H1 (cell line): ENCODE measurements around the gene NFIA. TPM values are rescaled to one million over a fixed set of nuclear protein-coding genes. Genes with fewer than 3 reads are reported as not detected.

Experiments used
- CTCF ChIA-PET: fragments of 300-600 bp; sonication (Branson Sonifier 250); formaldehyde crosslinking; loops from one replicate; lab custom pipeline; 2021; ENCODE audit not compliant: partially characterized antibody; lab: Charles Lee
- POLR2A ChIA-PET: fragments of 300-600 bp; sonication (Branson Sonifier 250); formaldehyde crosslinking; loops from one replicate; lab custom pipeline; 2021; ENCODE audit warnings: inconsistent platforms; ENCODE audit not compliant: partially characterized antibody; lab: Charles Lee
- DNase-seq, 2 experiments: peaks; one replicate each; pipeline versions ENCODE4 v3.0.0 to v3.0.0-alpha.2; 2010 to 2022; ENCODE audit warnings: low spot score in 2 of 2, low read depth in 1 of 2, mixed read lengths in 1 of 2
- FAIRE-seq: peaks from 2 replicates; lab custom pipeline; 2011; peaks lifted over from hg19 to GRCh38; lab: Jason Lieb, UNC
- H2AFZ ChIP-seq: 2 replicates; pipeline ENCODE4 v1.8.1; 2012; ENCODE audit warnings: low read length, inconsistent platforms
- H2AK5ac ChIP-seq: 2 replicates; pipeline ENCODE4 v1.6.1; 2013; ENCODE audit warnings: low read depth, low read length
- H2BK120ac ChIP-seq: replicated peaks from 2 replicates; pipeline ENCODE3; 2013; ENCODE audit warnings: low read depth, low read length, inconsistent platforms
- H2BK12ac ChIP-seq: 2 replicates; pipeline ENCODE4 v1.6.1; 2013; ENCODE audit warnings: low read depth, low read length
- H2BK15ac ChIP-seq: 2 replicates; pipeline ENCODE4 v1.6.1; 2013; ENCODE audit warnings: low read length
- H2BK20ac ChIP-seq: 2 replicates; pipeline ENCODE4 v1.6.1; 2013; ENCODE audit warnings: low read length
- H2BK5ac ChIP-seq: 2 replicates; pipeline ENCODE4 v1.6.1; 2013; ENCODE audit warnings: low read depth, low read length
- H3K14ac ChIP-seq: 2 replicates; pipeline ENCODE4 v1.6.1; 2013; ENCODE audit warnings: inconsistent platforms; ENCODE audit not compliant: insufficient read length
- H3K18ac ChIP-seq: 2 replicates; pipeline ENCODE4 v1.6.1; 2013; ENCODE audit warnings: low read length; ENCODE audit errors: extremely low read depth
- H3K23ac ChIP-seq: 2 replicates; pipeline ENCODE4 v1.6.1; 2013; ENCODE audit warnings: inconsistent platforms; ENCODE audit not compliant: insufficient read length
- H3K23me2 ChIP-seq: 2 replicates; pipeline ENCODE4 v1.6.1; 2013; ENCODE audit warnings: low read depth, low read length
- H3K27ac ChIP-seq: 2 replicates; pipeline ENCODE4 v1.6.1; 2011; ENCODE audit warnings: low read depth, low read length, inconsistent platforms
- H3K27me3 ChIP-seq, 4 experiments: replicated peaks in 1 of 4; 1 replicate in 1 of 4; 2 replicates in 3 of 4; pipeline versions ENCODE4 v1.6.1 to v1.8.1; 2011 to 2013; ENCODE audit warnings: low read length in 3 of 4, mild to moderate bottlenecking in 3 of 4, inconsistent platforms in 2 of 4, mixed read lengths in 2 of 4, moderate library complexity in 1 of 4; ENCODE audit not compliant: control insufficient read depth in 3 of 4, insufficient read depth in 3 of 4; ENCODE audit errors: extremely low read depth in 1 of 4
- H3K36me3 ChIP-seq, 4 experiments: 2 replicates each; pipeline versions ENCODE4 v1.6.1 to v1.8.1; 2011 to 2013; ENCODE audit warnings: mild to moderate bottlenecking in 4 of 4, low read length in 3 of 4, moderate library complexity in 2 of 4, control low read depth in 1 of 4, inconsistent platforms in 1 of 4; ENCODE audit not compliant: insufficient read depth in 4 of 4, control insufficient read depth in 2 of 4
- H3K4ac ChIP-seq: replicated peaks from 2 replicates; pipeline ENCODE3; 2013; ENCODE audit warnings: low read length, low read depth, mixed read lengths, inconsistent platforms; ENCODE audit not compliant: insufficient read length
- H3K4me1 ChIP-seq, 4 experiments: replicated peaks in 1 of 4; 1 replicate in 1 of 4; 2 replicates in 3 of 4; pipeline versions ENCODE4 v1.6.1 to v1.8.1; 2011 to 2013; ENCODE audit warnings: low read length in 3 of 4, inconsistent platforms in 2 of 4, mixed read lengths in 1 of 4; ENCODE audit not compliant: insufficient read depth in 4 of 4, control insufficient read depth in 3 of 4
- H3K4me2 ChIP-seq, 2 experiments: 2 replicates each; pipeline versions ENCODE4 v1.6.1 to v1.8.1; 2011 to 2013; ENCODE audit warnings: low read depth in 2 of 2, low read length in 2 of 2, control low read depth in 1 of 2, inconsistent platforms in 1 of 2, mild to moderate bottlenecking in 1 of 2; ENCODE audit not compliant: insufficient read depth in 1 of 2
- H3K4me3 ChIP-seq, 4 experiments: fragments of 200-600, 300-600 bp in 1 of 4; sonication (generic), shearing (Covaris generic), sonication (Bioruptor Twin) in 1 of 4; 2 replicates each; pipeline versions ENCODE4 v1.5.1 to v1.8.1; 2011 to 2016; ENCODE audit warnings: low read length in 4 of 4, low read depth in 3 of 4, control low read depth in 2 of 4, inconsistent platforms in 2 of 4, mild to moderate bottlenecking in 2 of 4, mixed read lengths in 1 of 4, moderate library complexity in 1 of 4; ENCODE audit not compliant: insufficient read depth in 2 of 4; ENCODE audit errors: extremely low read depth in 1 of 4
- H3K56ac ChIP-seq: replicated peaks from 2 replicates; pipeline ENCODE3; 2013; ENCODE audit warnings: low read depth, mild to moderate bottlenecking, mixed read lengths, low read length, inconsistent platforms; ENCODE audit not compliant: insufficient read length
- H3K79me1 ChIP-seq: 2 replicates; pipeline ENCODE4 v1.6.1; 2013; ENCODE audit warnings: low read depth, low read length, control low read depth
- H3K79me2 ChIP-seq, 2 experiments: 2 replicates each; pipeline versions ENCODE4 v1.6.1 to v1.8.1; 2012 to 2013; ENCODE audit warnings: low read length in 2 of 2, mild to moderate bottlenecking in 2 of 2, inconsistent platforms in 1 of 2; ENCODE audit not compliant: insufficient read depth in 2 of 2, control insufficient read depth in 1 of 2
- H3K9ac ChIP-seq, 4 experiments: replicated peaks in 1 of 4; 1 replicate in 1 of 4; 2 replicates in 3 of 4; pipeline versions ENCODE4 v1.6.1 to v1.8.1; 2011 to 2013; ENCODE audit warnings: low read depth in 3 of 4, low read length in 3 of 4, control low read depth in 2 of 4, mild to moderate bottlenecking in 2 of 4, moderate library complexity in 2 of 4, inconsistent platforms in 1 of 4; ENCODE audit errors: extremely low read depth in 1 of 4
- H3K9me3 ChIP-seq, 2 experiments: 2 replicates each; pipeline versions ENCODE4 v1.6.1 to v1.8.1; 2012 to 2013; ENCODE audit warnings: mild to moderate bottlenecking in 2 of 2, moderate library complexity in 2 of 2, control low read depth in 1 of 2, inconsistent platforms in 1 of 2, low read depth in 1 of 2, low read length in 1 of 2, mixed read lengths in 1 of 2; ENCODE audit not compliant: insufficient read depth in 2 of 2
- H4K20me1 ChIP-seq, 2 experiments: replicated peaks in 1 of 2; 2 replicates each; pipeline versions ENCODE3 to v1.8.1; 2011 to 2013; ENCODE audit warnings: inconsistent platforms in 2 of 2, low read length in 2 of 2, mild to moderate bottlenecking in 1 of 2; ENCODE audit not compliant: insufficient read depth in 2 of 2, control insufficient read depth in 1 of 2
- H4K5ac ChIP-seq: 2 replicates; pipeline ENCODE4 v1.6.1; 2013; ENCODE audit warnings: low read length, low read depth, mixed read lengths, inconsistent platforms; ENCODE audit not compliant: insufficient read length
- H4K8ac ChIP-seq: 2 replicates; pipeline ENCODE4 v1.8.0; 2013; ENCODE audit warnings: mild to moderate bottlenecking, moderate library complexity, low read length, inconsistent platforms; ENCODE audit not compliant: insufficient read depth; ENCODE audit errors: extremely low read depth
- H4K91ac ChIP-seq: replicated peaks from 2 replicates; pipeline ENCODE3; 2013; ENCODE audit warnings: low read length, mixed read lengths, inconsistent platforms; ENCODE audit not compliant: insufficient read length
- NANOG ChIP-seq: IDR thresholded peaks from 2 replicates; pipeline ENCODE4 v1.6.1; 2011; ENCODE audit warnings: low read length, low read depth, mild to moderate bottlenecking, inconsistent platforms; ENCODE audit not compliant: insufficient read depth, poor library complexity, severe bottlenecking
- POLR2A ChIP-seq, 2 experiments: IDR thresholded peaks; 1 replicate in 1 of 2; 2 replicates in 1 of 2; pipeline ENCODE4 v1.6.1; 2011; ENCODE audit warnings: low read depth in 2 of 2, low read length in 2 of 2, mild to moderate bottlenecking in 2 of 2; ENCODE audit errors: control extremely low read depth in 1 of 2
- RFX5 ChIP-seq: IDR thresholded peaks from 2 replicates; pipeline ENCODE4 v1.6.1; 2011; ENCODE audit warnings: low read depth, low read length, improper control_type of control experiment, borderline replicate concordance
- WGBS, 2 experiments: shearing (Covaris generic) in 1 of 2; methylation state at CpG; one replicate each; pipeline versions ENCODE4 v1.1.6 to v1.1.7; 2013 to 2015; ENCODE audit warnings: low lambda C conversion rate in 2 of 2, mixed read lengths in 2 of 2, inconsistent platforms in 1 of 2, low coverage in 1 of 2, missing lambda C conversion rate in 1 of 2; ENCODE audit not compliant: insufficient replicate concordance in 2 of 2, insufficient coverage in 1 of 2, insufficient read length in 1 of 2; ENCODE audit errors: extremely low coverage in 1 of 2, missing lambda C conversion rate in 1 of 2; 5-methylcytosine and 5-hydroxymethylcytosine counted together
- polyA plus RNA-seq, 7 experiments: library from polyadenylated mRNA; depleted of rRNA in 3 of 7; stranded (reverse) in 5 of 7; unstranded in 2 of 7; fragments of >200 nt in 5 of 7; fragments of 200-250 nt in 2 of 7; gene quantifications; 1 replicate in 5 of 7; 2 replicates in 1 of 7; 4 replicates in 1 of 7; pipeline versions ENCODE4 v1.2.1 to v1.2.3, GENCODE V29; 2011 to 2013; ENCODE audit warnings: missing spikeins in 2 of 7, mixed read lengths in 2 of 7
- total RNA-seq: library from RNA; stranded (reverse); fragmentation: NEBNext Ultra II Directional; extraction: Animal tissue kit (Norgen Biotek cat#: 25700); gene quantifications from 2 replicates; pipeline ENCODE4 v1.2.1, GENCODE V29; 2021
- TF ChIP-seq, protein P1 (sequence below): IDR thresholded peaks from 2 replicates; pipeline ENCODE4 v1.6.1; 2012; ENCODE audit warnings: inconsistent platforms
- TF ChIP-seq, protein P2 (sequence below): IDR thresholded peaks from 2 replicates; pipeline ENCODE4 v1.6.1; 2011; ENCODE audit warnings: low read length, improper control_type of control experiment

The NFIA gene
- total and polyA plus RNA-seq, 2 of the 8 experiments (the other 6 are each of a cell fraction or from before 2014, with no cell fraction given) = 1.8 to 2.3 TPM

DNA sequence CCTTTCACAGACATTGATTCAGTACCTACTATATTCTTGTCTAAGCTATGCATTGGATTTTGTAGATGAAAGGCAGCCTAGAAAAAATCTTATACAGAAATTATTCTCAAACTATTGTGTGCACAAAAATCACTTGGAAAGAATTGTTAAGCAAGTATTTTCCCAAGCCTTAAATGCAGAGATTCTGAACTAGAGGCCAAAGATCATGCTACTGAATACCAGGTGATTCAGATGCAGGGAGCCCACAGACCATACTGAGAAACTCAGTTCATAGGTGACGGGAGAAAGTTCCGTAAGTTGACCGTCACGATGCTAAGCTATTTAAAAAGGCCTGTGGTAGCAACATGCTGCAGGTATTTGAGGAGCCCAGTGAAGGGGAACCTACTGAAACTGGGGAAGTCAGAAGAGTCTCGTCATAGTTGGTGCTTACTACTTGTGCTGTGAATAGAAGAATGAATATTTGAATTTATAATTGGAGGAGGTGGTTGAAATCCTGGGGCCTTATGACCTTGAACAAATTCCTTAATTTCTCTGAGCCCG lies 150.8 kb downstream of the NFIA start:
- H3K14ac ChIP-seq = no peak overlapping the region
- no peak overlapping the region for H2BK12ac ChIP-seq
- H4K91ac ChIP-seq = no peak overlapping the region
- H3K4me2 ChIP-seq = no peak overlapping the region
- no peaks in the 10 kb centered on the region for H3K9me3 ChIP-seq
- no peak overlapping the region for H2BK120ac ChIP-seq
- H2AK5ac ChIP-seq = no peak overlapping the region
- no peak overlapping the region for H2AFZ ChIP-seq
- H3K36me3 ChIP-seq = no peaks in the 10 kb centered on the region
- no peak overlapping the region for H4K8ac ChIP-seq
- H4K5ac ChIP-seq = no peak overlapping the region
- no peaks in the 10 kb centered on the region for H3K79me1 ChIP-seq
- no peaks in the 10 kb centered on the region for H4K20me1 ChIP-seq
- H2BK15ac ChIP-seq = no peak overlapping the region
- no peaks in the 10 kb centered on the region for H3K79me2 ChIP-seq
- no peaks in the 10 kb centered on the region for H3K23me2 ChIP-seq
- no peak overlapping the region for H3K4me3 ChIP-seq
- no peak overlapping the region for H3K56ac ChIP-seq
- no peak overlapping the region for H2BK5ac ChIP-seq
- H3K27ac ChIP-seq = no peak overlapping the region
- H3K4me1 ChIP-seq = peaks cover 0 to 16% (median 2%) of the 10 kb centered on the region in 4 experiments; a peak in 2 of 7 replicates
- WGBS, 2 experiments = 91% methylated on average over 6 of the region's 6 CpGs; no CpG with 5 or more reads in 1 of the 2 experiments
- H3K18ac ChIP-seq = no peak overlapping the region
- no peak overlapping the region for H3K4ac ChIP-seq
- no peak overlapping the region for H2BK20ac ChIP-seq
- DNase-seq = no peak
- no peak for FAIRE-seq
- H3K27me3 ChIP-seq = no peaks in the 10 kb centered on the region
- H3K23ac ChIP-seq = no peak overlapping the region
- CTCF ChIA-PET = interaction anchor here (1.0 to 1.3 kb wide), 5 partner anchors 14 to 407 kb away, joined by 3 to 4 read pairs (median 3); no protein-coding TSS in a partner anchor
- POLR2A ChIA-PET = no interaction called here
- H3K9ac ChIP-seq = no peak overlapping the region
- TF ChIP-seq POLR2A (IDR thresholded peaks at IDR 0.05; ENCODE audit: control extremely low read depth in 1 of 2, low read depth in 2 of 2, low read length in 2 of 2) (no peak), NANOG (no peak), RFX5 (no peak)
- TF ChIP-seq, protein P1, sequence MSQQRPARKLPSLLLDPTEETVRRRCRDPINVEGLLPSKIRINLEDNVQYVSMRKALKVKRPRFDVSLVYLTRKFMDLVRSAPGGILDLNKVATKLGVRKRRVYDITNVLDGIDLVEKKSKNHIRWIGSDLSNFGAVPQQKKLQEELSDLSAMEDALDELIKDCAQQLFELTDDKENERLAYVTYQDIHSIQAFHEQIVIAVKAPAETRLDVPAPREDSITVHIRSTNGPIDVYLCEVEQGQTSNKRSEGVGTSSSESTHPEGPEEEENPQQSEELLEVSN = no peak
- TF ChIP-seq, protein P2, sequence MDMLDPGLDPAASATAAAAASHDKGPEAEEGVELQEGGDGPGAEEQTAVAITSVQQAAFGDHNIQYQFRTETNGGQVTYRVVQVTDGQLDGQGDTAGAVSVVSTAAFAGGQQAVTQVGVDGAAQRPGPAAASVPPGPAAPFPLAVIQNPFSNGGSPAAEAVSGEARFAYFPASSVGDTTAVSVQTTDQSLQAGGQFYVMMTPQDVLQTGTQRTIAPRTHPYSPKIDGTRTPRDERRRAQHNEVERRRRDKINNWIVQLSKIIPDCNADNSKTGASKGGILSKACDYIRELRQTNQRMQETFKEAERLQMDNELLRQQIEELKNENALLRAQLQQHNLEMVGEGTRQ = no peak
